Measurements from ENCODE around the gene SNRPD1. TPM values are rescaled to one million over a fixed set of nuclear protein-coding genes. Genes with fewer than 3 reads are reported as not detected.
"Not testable (repeated sequence)": the region's sequence is repeated elsewhere in the genome, so short reads cannot be mapped to it uniquely, and the experiment has no call there.

SNRPD1 gene
- total RNA-seq, 8 experiments from 2014 or later = 28.2 to 74.8 (median 36.5) TPM

GRCh38 chr18:21602299-21602587 is 9.9 kb upstream of the SNRPD1 start:
- H3K4me3 ChIP-seq = no peak overlapping the region
- H3K27ac ChIP-seq = no peak overlapping the region
- ATAC-seq (replicated peaks in 6 of 8) = no peak
- in situ Hi-C loops (cut with MboI; ENCODE audit: low pct_unique_long_range_greater_than_20kb in 2 of 9, low sequenced_read_pairs in 9 of 9, unreplicated experiment in 9 of 9) = loop anchor here in 1 of 9 experiments (25.0 kb wide), 1 partner anchor 135 kb away; the partner anchor contains the start of gene MIB1
- 84 to 100% (median 93%) methylated on average over 2 to 4 of the region's 5 CpGs; no CpG with 5 or more reads in 4 of the 10 experiments for WGBS, 10 experiments
- peaks cover 7 to 14% of the 10 kb centered on the region in 2 donors for H3K4me1 ChIP-seq (replicated peaks in 1 of 2)

DNA sequence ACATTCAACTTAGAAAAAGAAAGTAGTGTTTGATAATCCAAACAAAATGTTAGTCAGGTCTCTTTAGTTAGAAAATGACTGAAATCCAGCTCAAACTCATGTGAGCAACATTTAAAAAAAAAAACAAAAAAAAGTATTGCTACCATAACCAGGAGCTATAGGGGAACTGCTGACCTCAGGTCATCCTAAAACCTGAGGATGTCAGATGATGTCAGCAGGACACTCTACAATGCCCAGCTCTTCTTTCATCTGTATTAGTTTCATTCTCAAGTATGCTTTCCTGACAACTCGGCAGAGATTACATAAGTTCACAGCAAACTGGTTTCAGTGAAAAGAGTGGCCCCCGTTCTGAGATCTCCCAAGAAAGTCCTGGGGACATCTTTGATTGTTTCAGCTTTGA is 7.4 kb upstream of the SNRPD1 start:
- no peak for ATAC-seq (replicated peaks in 6 of 8)
- in situ Hi-C loops (cut with MboI; ENCODE audit: low pct_unique_long_range_greater_than_20kb in 2 of 9, low sequenced_read_pairs in 9 of 9, unreplicated experiment in 9 of 9) = loop anchor here in 1 of 9 experiments (25.0 kb wide), 1 partner anchor 133 kb away; the partner anchor contains the start of gene MIB1
- no peak overlapping the region for H3K4me3 ChIP-seq
- 17 to 76% (median 40%) methylated on average over 1 to 2 of the region's 2 CpGs; no CpG with 5 or more reads in 3 of the 10 experiments for WGBS, 10 experiments
- no peaks in the 10 kb centered on the region for H3K4me1 ChIP-seq (replicated peaks in 1 of 2)
- H3K27ac ChIP-seq = no peak overlapping the region

- Histone ChIP-seq H3K4me3 (no peak overlapping the region), H3K4me1 (replicated peaks in 1 of 2) (no peaks in the 10 kb centered on the region), H3K27ac (no peak overlapping the region)
- ATAC-seq (replicated peaks in 6 of 8) = no peak
- in situ Hi-C loops (cut with MboI; ENCODE audit: low pct_unique_long_range_greater_than_20kb in 2 of 9, low sequenced_read_pairs in 9 of 9, unreplicated experiment in 9 of 9) = loop anchor here in 1 of 9 experiments (25.0 kb wide), 1 partner anchor 132 kb away; the partner anchor contains the start of gene MIB1
Observed at GRCh38 chr18:21605213-21605612, 6.9 kb upstream of the SNRPD1 start.

GRCh38 chr18:21611401-21612124 is 551 bp upstream of the SNRPD1 start:
- in situ Hi-C loops (cut with MboI; ENCODE audit: low pct_unique_long_range_greater_than_20kb in 2 of 9, low sequenced_read_pairs in 9 of 9, unreplicated experiment in 9 of 9) = loop anchor here in 1 of 9 experiments (25.0 kb wide), 1 partner anchor 126 kb away; the partner anchor contains the start of gene MIB1
- WGBS, 10 experiments = 17 to 100% (median 91%) methylated on average over 1 to 20 of the region's 30 CpGs; no CpG with 5 or more reads in 1 of the 10 experiments
- H3K27ac ChIP-seq = peak overlapping the region in 1 of 2 donors; percentile 94
- peaks cover 9 to 12% of the 10 kb centered on the region in 2 donors for H3K4me1 ChIP-seq (replicated peaks in 1 of 2)
- H3K4me3 ChIP-seq = peak overlapping the region; percentile 65 to 97 (median 80)
- ATAC-seq (replicated peaks in 6 of 8) = peak in 3 of 8 experiments; percentile 2 to 9 (median 8)

DNA sequence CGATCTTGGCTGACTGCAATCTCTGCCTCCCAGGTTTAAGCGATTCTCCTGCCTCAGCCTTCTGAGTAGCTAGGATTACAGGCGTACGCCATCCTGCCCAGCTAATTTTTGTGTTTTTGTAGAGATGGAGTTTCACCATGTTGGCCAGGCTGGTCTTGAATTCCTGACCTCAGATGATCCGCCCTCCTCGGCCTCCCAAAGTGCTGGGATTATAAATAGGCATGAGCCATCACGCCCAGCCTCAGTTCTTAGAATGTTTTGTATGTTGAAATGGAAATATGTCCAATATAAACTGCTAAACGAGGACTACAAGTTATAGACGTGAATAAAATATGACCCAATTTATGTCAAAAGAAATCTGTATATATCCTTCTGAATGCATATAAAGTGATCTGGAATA is 9.5 kb downstream of the SNRPD1 start:
- not testable (repeated sequence) for H3K27ac ChIP-seq; ATAC-seq (replicated peaks in 6 of 8); H3K4me3 ChIP-seq; H3K4me1 ChIP-seq (replicated peaks in 1 of 2)
- 86 to 100% (median 91%) methylated on average over 2 to 9 of the region's 9 CpGs for WGBS, 10 experiments
- in situ Hi-C loops (cut with MboI; ENCODE audit: low pct_unique_long_range_greater_than_20kb in 2 of 9, low sequenced_read_pairs in 9 of 9, unreplicated experiment in 9 of 9) = loop anchor here in 1 of 9 experiments (25.0 kb wide), 1 partner anchor 116 kb away; the partner anchor contains the start of gene MIB1

- no peak overlapping the region for H3K27ac ChIP-seq
- ATAC-seq (replicated peaks in 6 of 8) = no peak
- in situ Hi-C loops (cut with MboI; ENCODE audit: low pct_unique_long_range_greater_than_20kb in 2 of 9, low sequenced_read_pairs in 9 of 9, unreplicated experiment in 9 of 9) = no loop called here
- H3K4me1 ChIP-seq (replicated peaks in 1 of 2) = no peaks in the 10 kb centered on the region
- H3K4me3 ChIP-seq = no peak overlapping the region
- 85 to 97% (median 92%) methylated on average over 4 to 9 of the region's 9 CpGs for WGBS, 10 experiments
Observed at GRCh38 chr18:21629089-21629832, 17.1 kb downstream of the SNRPD1 start.

DNA sequence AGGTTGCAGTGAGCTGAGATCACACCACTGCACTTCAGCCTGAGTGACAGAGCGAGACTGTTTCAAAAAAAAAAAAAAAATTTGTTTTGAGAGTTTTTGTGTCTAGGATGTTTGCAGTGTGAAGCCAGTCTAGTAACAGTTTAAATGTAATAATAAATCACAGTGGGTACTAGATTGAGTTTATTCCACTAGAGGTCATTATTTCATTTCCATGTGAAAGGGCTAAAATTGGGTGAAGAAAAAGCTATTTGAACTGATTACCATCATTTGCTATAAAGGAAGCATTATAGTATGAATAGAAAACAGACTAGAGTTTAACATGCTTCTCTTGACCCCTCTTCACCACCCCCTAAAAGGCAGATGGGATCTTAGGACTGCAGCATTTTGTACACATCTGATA is 20.3 kb downstream of the SNRPD1 start:
- in situ Hi-C loops (cut with MboI; ENCODE audit: low pct_unique_long_range_greater_than_20kb in 2 of 9, low sequenced_read_pairs in 9 of 9, unreplicated experiment in 9 of 9) = no loop called here
- ATAC-seq (replicated peaks in 6 of 8) = no peak
- WGBS, 10 experiments = 88 to 100% (median 100%) methylated on average over 1 of the region's 1 CpG; no CpG with 5 or more reads in 7 of the 10 experiments
- H3K4me3 ChIP-seq = no peak overlapping the region
- H3K4me1 ChIP-seq (replicated peaks in 1 of 2) = no peaks in the 10 kb centered on the region
- H3K27ac ChIP-seq = no peak overlapping the region

GRCh38 chr18:21634588-21635199 is 22.6 kb downstream of the SNRPD1 start:
- in situ Hi-C loops (cut with MboI; ENCODE audit: low pct_unique_long_range_greater_than_20kb in 2 of 9, low sequenced_read_pairs in 9 of 9, unreplicated experiment in 9 of 9) = no loop called here
- no peak overlapping the region for H3K4me3 ChIP-seq
- no peak for ATAC-seq (replicated peaks in 6 of 8)
- no peaks in the 10 kb centered on the region for H3K4me1 ChIP-seq (replicated peaks in 1 of 2)
- WGBS, 10 experiments = 28 to 100% (median 86%) methylated on average over 1 to 4 of the region's 4 CpGs; no CpG with 5 or more reads in 3 of the 10 experiments
- H3K27ac ChIP-seq = no peak overlapping the region

DNA sequence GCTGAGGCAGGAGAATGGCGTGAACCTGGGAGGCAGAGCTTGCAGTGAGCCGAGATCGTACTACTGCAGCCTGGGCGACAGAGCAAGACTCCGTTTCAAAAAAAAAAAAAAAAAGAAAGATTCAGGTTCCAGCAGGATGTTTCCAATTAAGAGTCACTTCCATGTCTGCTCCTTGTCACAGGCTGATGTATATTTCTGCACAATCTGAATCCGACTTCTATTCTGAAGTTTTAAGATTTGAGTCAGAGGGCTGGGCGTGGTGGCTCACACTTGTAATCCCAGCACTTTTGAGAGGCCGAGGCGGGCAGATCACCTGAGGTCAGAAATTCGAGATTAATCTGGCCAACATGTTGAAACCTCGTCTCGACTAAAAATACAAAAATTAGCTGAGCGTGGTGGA is 24.7 kb downstream of the SNRPD1 start:
- H3K27ac ChIP-seq = no peak overlapping the region
- in situ Hi-C loops (cut with MboI; ENCODE audit: low pct_unique_long_range_greater_than_20kb in 2 of 9, low sequenced_read_pairs in 9 of 9, unreplicated experiment in 9 of 9) = no loop called here
- no peak overlapping the region for H3K4me3 ChIP-seq
- ATAC-seq (replicated peaks in 6 of 8) = peak in 2 of 8 experiments; percentile 26 to 39
- WGBS, 10 experiments = 20 to 100% (median 93%) methylated on average over 2 to 13 of the region's 13 CpGs; no CpG with 5 or more reads in 1 of the 10 experiments
- no peaks in the 10 kb centered on the region for H3K4me1 ChIP-seq (replicated peaks in 1 of 2)

- H3K4me1 ChIP-seq (replicated peaks in 1 of 2) = no peaks in the 10 kb centered on the region
- no peak overlapping the region for H3K27ac ChIP-seq
- WGBS, 10 experiments = 93 to 100% (median 100%) methylated on average over 1 to 3 of the region's 3 CpGs; no CpG with 5 or more reads in 4 of the 10 experiments
- H3K4me3 ChIP-seq = no peak overlapping the region
- in situ Hi-C loops (cut with MboI; ENCODE audit: low pct_unique_long_range_greater_than_20kb in 2 of 9, low sequenced_read_pairs in 9 of 9, unreplicated experiment in 9 of 9) = no loop called here
- no peak for ATAC-seq (replicated peaks in 6 of 8)
Observed at GRCh38 chr18:21638822-21639221, 26.7 kb downstream of the SNRPD1 start.

GRCh38 chr18:21640375-21640774 is 28.3 kb downstream of the SNRPD1 start:
- H3K27ac ChIP-seq; ATAC-seq (replicated peaks in 6 of 8); H3K4me1 ChIP-seq (replicated peaks in 1 of 2); in situ Hi-C loops (cut with MboI; ENCODE audit: low pct_unique_long_range_greater_than_20kb in 2 of 9, low sequenced_read_pairs in 9 of 9, unreplicated experiment in 9 of 9); H3K4me3 ChIP-seq: not testable (repeated sequence)
- 70 to 100% (median 100%) methylated on average over 1 to 5 of the region's 5 CpGs; no CpG with 5 or more reads in 1 of the 10 experiments for WGBS, 10 experiments

DNA sequence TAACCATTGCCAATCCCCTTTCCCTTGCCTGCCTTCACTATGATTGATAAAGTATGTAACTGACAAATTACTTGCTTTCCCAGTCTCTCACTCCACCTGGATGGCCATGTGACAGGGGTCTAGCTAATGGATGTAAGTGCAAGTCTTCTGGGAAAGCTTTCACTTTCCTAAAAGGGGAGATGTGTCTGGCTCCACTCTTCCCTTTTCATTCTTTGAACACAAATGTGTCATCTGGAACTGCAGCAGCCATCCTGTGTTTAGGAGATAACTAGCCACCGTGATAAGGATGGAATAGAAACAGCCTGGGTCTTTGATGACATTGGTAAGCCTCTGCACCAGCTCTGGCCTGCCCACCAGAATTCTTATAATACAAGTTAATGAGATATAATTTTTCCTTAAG is 38.2 kb downstream of the SNRPD1 start:
- H3K27ac ChIP-seq = no peak overlapping the region
- in situ Hi-C loops (cut with MboI; ENCODE audit: low pct_unique_long_range_greater_than_20kb in 2 of 9, low sequenced_read_pairs in 9 of 9, unreplicated experiment in 9 of 9) = no loop called here
- H3K4me1 ChIP-seq (replicated peaks in 1 of 2) = no peaks in the 10 kb centered on the region
- WGBS, 10 experiments = 80 to 100% (median 88%) methylated on average over 1 of the region's 1 CpG; no CpG with 5 or more reads in 5 of the 10 experiments
- H3K4me3 ChIP-seq = no peak overlapping the region
- ATAC-seq (replicated peaks in 6 of 8) = no peak

- H3K27ac ChIP-seq = no peak overlapping the region
- no peaks in the 10 kb centered on the region for H3K4me1 ChIP-seq (replicated peaks in 1 of 2)
- in situ Hi-C loops (cut with MboI; ENCODE audit: low pct_unique_long_range_greater_than_20kb in 2 of 9, low sequenced_read_pairs in 9 of 9, unreplicated experiment in 9 of 9) = no loop called here
- no peak overlapping the region for H3K4me3 ChIP-seq
- ATAC-seq (replicated peaks in 6 of 8) = no peak
- WGBS, 10 experiments = 83 to 100% (median 92%) methylated on average over 4 of the region's 4 CpGs; no CpG with 5 or more reads in 2 of the 10 experiments
Observed at GRCh38 chr18:21652073-21652472, 40.0 kb downstream of the SNRPD1 start.

All from motor neuron (in vitro differentiated cells).